HCT116 (cell line): Measurements from ENCODE around the gene NR2F2. TPM values are rescaled to one million over a fixed set of nuclear protein-coding genes. Genes with fewer than 3 reads are reported as not detected.

ENCODE experiments used
- ATAC-seq: fragments of 200-7000 bp; cut with Tn5 transposase; 2 replicates; pipeline ENCODE4 v1.9.1; 2020; ENCODE audit warnings: mild to moderate bottlenecking, moderate library complexity
- BruUV-seq: library from RNA; stranded (reverse); fragments of 400-500 nt; replicated peaks from 2 replicates; lab custom pipeline; 2021; lab: Mats Ljungman, UMichigan
- CTCF ChIA-PET: fragments of 300-600 bp; sonication (Branson Sonifier 250); formaldehyde crosslinking; loops from one replicate; lab custom pipeline; 2021; ENCODE audit warnings: antibody characterized with exemption; lab: Charles Lee
- POLR2A ChIA-PET: fragments of 300-600, 350-600 bp; sonication (Branson Sonifier 250); formaldehyde crosslinking; loops from one replicate; lab custom pipeline; 2021; ENCODE audit warnings: antibody characterized with exemption; lab: Charles Lee
- RAD21 ChIA-PET, 2 experiments: fragments of 300-600 bp; sonication (Branson Sonifier 250); formaldehyde crosslinking; loops; one replicate each; lab custom pipeline; 2023; ENCODE audit warnings: low total read pairs in 2 of 2; ENCODE audit not compliant: uncharacterized antibody in 2 of 2, unreplicated experiment in 2 of 2, low non-redundant PET in 1 of 2; lab: Charles Lee
- DNase-seq: peaks from one replicate; pipeline ENCODE4 v3.0.0-alpha.2; 2010; ENCODE audit warnings: low read depth, low spot score
- H2AFZ ChIP-seq: fragments of 200-600 bp; shearing (Covaris generic), sonication (generic); 2 replicates; pipeline ENCODE4 v1.6.1; 2017; ENCODE audit warnings: low read depth, mixed run types, mixed read lengths, antibody characterized with exemption, low read length; ENCODE audit not compliant: poor library complexity, severe bottlenecking
- H3K27ac ChIP-seq: 2 replicates; pipeline ENCODE4 v1.5.1; 2012; ENCODE audit warnings: low read depth, low read length
- H3K27me3 ChIP-seq: fragments of 200-600 bp; sonication (generic); 2 replicates; pipeline ENCODE4 v1.6.1; 2016; ENCODE audit warnings: mixed run types, low read length, mixed read lengths; ENCODE audit not compliant: insufficient read depth
- H3K36me3 ChIP-seq, 2 experiments: fragments of 200-500 bp in 1 of 2; fragments of 200-600 bp in 1 of 2; sonication (Bioruptor generic) in 1 of 2; sonication (generic) in 1 of 2; 2 replicates each; pipeline versions ENCODE4 v1.5.1 to v1.6.1; 2014 to 2016; ENCODE audit warnings: low read length in 2 of 2, inconsistent platforms in 1 of 2, mixed read lengths in 1 of 2, mixed run types in 1 of 2; ENCODE audit not compliant: insufficient read depth in 2 of 2, control insufficient read depth in 1 of 2
- H3K4me1 ChIP-seq, 2 experiments: fragments of 200-600 bp in 1 of 2; sonication (generic) in 1 of 2; 2 replicates each; pipeline versions ENCODE4 v1.5.1 to v1.6.1; 2012 to 2017; ENCODE audit warnings: low read length in 2 of 2, inconsistent platforms in 1 of 2, mild to moderate bottlenecking in 1 of 2, mixed read lengths in 1 of 2, mixed run types in 1 of 2, moderate library complexity in 1 of 2; ENCODE audit not compliant: insufficient read depth in 2 of 2, control insufficient read depth in 1 of 2
- H3K4me2 ChIP-seq: fragments of 200-600 bp; sonication (generic); 2 replicates; pipeline ENCODE4 v1.6.1; 2017; ENCODE audit warnings: mixed run types, low read length, mixed read lengths
- H3K4me3 ChIP-seq, 2 experiments: fragments of 200-600 bp in 1 of 2; sonication (generic) in 1 of 2; replicated peaks in 1 of 2; 2 replicates each; pipeline ENCODE4 v1.5.1; 2011 to 2016; ENCODE audit warnings: low read length in 2 of 2, control low read depth in 1 of 2, low read depth in 1 of 2, mild to moderate bottlenecking in 1 of 2, mixed read lengths in 1 of 2, mixed run types in 1 of 2
- H3K79me2 ChIP-seq: fragments of 200-600 bp; sonication (generic); 2 replicates; pipeline ENCODE4 v1.6.1; 2017; ENCODE audit warnings: mild to moderate bottlenecking, mixed run types, low read length, moderate library complexity, mixed read lengths; ENCODE audit not compliant: insufficient read depth
- H3K9ac ChIP-seq: fragments of 200-600 bp; sonication (generic); 2 replicates; pipeline ENCODE4 v1.6.1; 2016; ENCODE audit warnings: low read length, mixed read lengths
- H3K9me2 ChIP-seq: fragments of 200-600 bp; sonication (generic), shearing (Covaris generic); 2 replicates; pipeline ENCODE4 v1.6.1; 2017; ENCODE audit warnings: mixed run types, mild to moderate bottlenecking, moderate library complexity; ENCODE audit not compliant: insufficient read depth
- H3K9me3 ChIP-seq, 2 experiments: fragments of 200-500 bp in 1 of 2; fragments of 200-600 bp in 1 of 2; sonication (Bioruptor generic) in 1 of 2; sonication (generic) in 1 of 2; 2 replicates each; pipeline ENCODE4 v1.6.1; 2014 to 2017; ENCODE audit warnings: low read length in 2 of 2, mixed read lengths in 2 of 2, inconsistent platforms in 1 of 2, low read depth in 1 of 2, mild to moderate bottlenecking in 1 of 2, mixed run types in 1 of 2, moderate library complexity in 1 of 2; ENCODE audit not compliant: control insufficient read depth in 1 of 2, insufficient read depth in 1 of 2
- H4K20me1 ChIP-seq: fragments of 200-600 bp; sonication (generic), shearing (Covaris generic); 2 replicates; pipeline ENCODE4 v1.6.1; 2017; ENCODE audit warnings: mixed run types, mild to moderate bottlenecking, moderate library complexity; ENCODE audit not compliant: insufficient read depth
- CEBPB ChIP-seq: IDR thresholded peaks from 2 replicates; pipeline ENCODE4 v1.6.1; 2012; ENCODE audit warnings: low read depth
- EGR1 ChIP-seq: IDR thresholded peaks from 2 replicates; pipeline ENCODE4 v1.6.1; 2012; ENCODE audit warnings: low read depth
- EZH2phosphoT487 ChIP-seq: fragments of 200-600 bp; IDR thresholded peaks from 2 replicates; pipeline ENCODE4 v1.6.1; 2018; ENCODE audit warnings: antibody characterized with exemption, borderline replicate concordance
- FOSL1 ChIP-seq: IDR thresholded peaks from 2 replicates; pipeline ENCODE4 v1.6.1; 2012; ENCODE audit warnings: low read depth
- JUND ChIP-seq: IDR thresholded peaks from 2 replicates; pipeline ENCODE4 v1.6.1; 2012
- RAD21 ChIP-seq: IDR thresholded peaks from 2 replicates; pipeline ENCODE4 v1.6.1; 2012; ENCODE audit warnings: low read depth, mild to moderate bottlenecking
- REST ChIP-seq: IDR thresholded peaks from 2 replicates; pipeline ENCODE4 v1.6.1; 2012; ENCODE audit warnings: low read depth
- SP1 ChIP-seq: IDR thresholded peaks from 2 replicates; pipeline ENCODE4 v1.6.1; 2012; ENCODE audit warnings: low read depth
- SRF ChIP-seq: IDR thresholded peaks from 2 replicates; pipeline ENCODE4 v1.6.1; 2012; ENCODE audit warnings: low read depth
- ZFX ChIP-seq: fragments of 450-650 bp; IDR thresholded peaks from 2 replicates; pipeline ENCODE4 v1.6.1; 2017
- intact Hi-C: fragments of 100-400 bp; cut with micrococcal nuclease; formaldehyde crosslinking; loops from 2 replicates; pipeline ENCODE4 v1.10.0; 2022
- total RNA-seq: library from RNA; stranded (reverse); gene quantifications from one replicate; pipeline ENCODE4 v1.2.1, GENCODE V29; 2021; ENCODE audit not compliant: unreplicated experiment
- TF ChIP-seq, protein P1 (sequence below): IDR thresholded peaks from 2 replicates; pipeline ENCODE4 v1.6.1; 2011; ENCODE audit warnings: mild to moderate bottlenecking, low read length, moderate library complexity; ENCODE audit not compliant: insufficient replicate concordance; ENCODE audit errors: extremely low read depth

The NR2F2 gene
- total RNA-seq, 1 experiment from 2014 or later, result 61.4 TPM

DNA sequence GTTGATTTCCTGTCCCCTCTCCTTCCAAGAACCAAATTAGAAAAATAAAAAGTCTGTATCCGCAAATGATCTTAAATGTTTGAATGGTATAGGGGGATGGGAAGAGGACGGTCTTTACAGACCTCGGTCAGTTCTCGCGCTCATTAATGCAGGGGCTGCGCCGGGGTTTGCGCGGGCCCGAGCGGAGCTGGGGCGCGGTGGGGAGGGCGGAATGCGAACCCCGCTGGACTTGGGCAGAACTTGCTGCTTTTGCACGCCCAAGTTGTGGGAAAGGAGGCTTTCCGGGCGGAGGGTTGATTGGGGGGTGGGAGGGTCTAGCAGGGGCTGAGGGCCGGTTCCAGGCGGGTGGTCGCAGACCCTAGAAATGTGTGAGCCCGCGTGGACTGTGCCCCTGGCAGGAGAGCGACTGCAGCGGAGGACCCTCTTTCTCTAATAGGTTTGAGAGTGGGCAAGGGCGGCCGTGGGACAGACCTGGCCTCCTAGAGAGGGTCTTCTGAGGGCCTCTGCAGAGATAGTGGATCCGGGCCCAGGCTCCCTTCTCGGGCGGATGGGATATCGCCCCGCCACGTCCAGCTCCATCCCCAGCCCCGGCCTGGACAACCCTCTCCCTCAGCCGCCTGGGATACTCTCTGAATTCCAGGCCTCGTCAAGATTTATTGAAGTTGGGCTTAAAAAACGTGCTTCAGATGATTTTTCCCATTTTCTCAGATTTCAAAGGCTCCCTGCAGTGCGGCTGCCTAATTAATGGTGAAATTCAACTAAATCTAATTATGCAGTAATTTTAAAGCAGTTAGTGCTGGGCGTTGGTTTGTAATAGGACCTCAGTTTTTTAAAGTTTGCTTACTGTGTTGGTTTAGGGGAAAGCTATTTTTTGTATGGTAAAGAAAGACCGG lies 11.3 kb downstream of the NR2F2 start:
- H3K36me3 ChIP-seq, result peaks cover 18 to 41% of the 10 kb centered on the region in 2 experiments
- intact Hi-C loops, result no loop called here
- no peak for TF ChIP-seq CEBPB
- no peak for TF ChIP-seq RAD21
- DNase-seq, result no peak
- peaks cover 99% of the 10 kb centered on the region for H3K79me2 ChIP-seq
- H3K27me3 ChIP-seq, result no peaks in the 10 kb centered on the region
- ATAC-seq, result no peak
- H3K4me3 ChIP-seq, result no peak overlapping the region
- no peak overlapping the region for H3K9ac ChIP-seq
- H3K9me2 ChIP-seq, result no peaks in the 10 kb centered on the region
- peaks cover 2 to 17% of the 10 kb centered on the region in 2 experiments; a peak in 3 of 4 replicates for H3K4me1 ChIP-seq
- CTCF ChIA-PET, result interaction anchor here (0.5 kb wide), 1 partner anchor 13 kb away, joined by 5 read pairs; no protein-coding TSS in a partner anchor
- no peak overlapping the region for H3K4me2 ChIP-seq
- no peak overlapping the region for H3K27ac ChIP-seq
- POLR2A ChIA-PET, result interaction anchor here (2.1 kb wide), 1 partner anchor 12 kb away, joined by 5 read pairs; the partner anchor contains the start of gene NR2F2
- RAD21 ChIA-PET, result no interaction called here
- no peak overlapping the region for H2AFZ ChIP-seq
- H3K9me3 ChIP-seq, result no peaks in the 10 kb centered on the region
- peaks cover 13% of the 10 kb centered on the region; the same call in 1 of the 2 replicates for H4K20me1 ChIP-seq
- BruUV-seq, result no TSS peak

- H3K4me2 ChIP-seq, result no peak overlapping the region
- peaks cover 13% of the 10 kb centered on the region; the same call in 1 of the 2 replicates for H4K20me1 ChIP-seq
- ChIA-PET RAD21 (no interaction called here), CTCF (interaction anchor here (1.3 kb wide), 1 partner anchor 15 kb away, joined by 5 read pairs; no protein-coding TSS in a partner anchor), POLR2A (interaction anchor here (2.1 kb wide), 1 partner anchor 13 kb away, joined by 5 read pairs; the partner anchor contains the start of gene NR2F2)
- intact Hi-C loops, result no loop called here
- peaks cover 2 to 9% of the 10 kb centered on the region in 2 experiments; a peak in 2 of 4 replicates for H3K4me1 ChIP-seq
- no peaks in the 10 kb centered on the region for H3K9me2 ChIP-seq
- H3K79me2 ChIP-seq, result peaks cover 99% of the 10 kb centered on the region
- H2AFZ ChIP-seq, result no peak overlapping the region
- ATAC-seq, result no peak
- peaks cover 13 to 35% of the 10 kb centered on the region in 2 experiments for H3K36me3 ChIP-seq
- H3K4me3 ChIP-seq, result no peak overlapping the region
- no peak for DNase-seq
- no TSS peak for BruUV-seq
- no peaks in the 10 kb centered on the region for H3K27me3 ChIP-seq
- H3K9ac ChIP-seq, result no peak overlapping the region
- H3K27ac ChIP-seq, result no peak overlapping the region
- H3K9me3 ChIP-seq, result no peaks in the 10 kb centered on the region
- no peak for TF ChIP-seq SRF
- no peak for TF ChIP-seq SP1
- TF ChIP-seq CEBPB, result no peak
- TF ChIP-seq FOSL1, result no peak
- TF ChIP-seq REST, result no peak
- no peak for TF ChIP-seq EZH2phosphoT487
- TF ChIP-seq ZFX, result no peak
- TF ChIP-seq EGR1, result no peak
- TF ChIP-seq, protein P1, sequence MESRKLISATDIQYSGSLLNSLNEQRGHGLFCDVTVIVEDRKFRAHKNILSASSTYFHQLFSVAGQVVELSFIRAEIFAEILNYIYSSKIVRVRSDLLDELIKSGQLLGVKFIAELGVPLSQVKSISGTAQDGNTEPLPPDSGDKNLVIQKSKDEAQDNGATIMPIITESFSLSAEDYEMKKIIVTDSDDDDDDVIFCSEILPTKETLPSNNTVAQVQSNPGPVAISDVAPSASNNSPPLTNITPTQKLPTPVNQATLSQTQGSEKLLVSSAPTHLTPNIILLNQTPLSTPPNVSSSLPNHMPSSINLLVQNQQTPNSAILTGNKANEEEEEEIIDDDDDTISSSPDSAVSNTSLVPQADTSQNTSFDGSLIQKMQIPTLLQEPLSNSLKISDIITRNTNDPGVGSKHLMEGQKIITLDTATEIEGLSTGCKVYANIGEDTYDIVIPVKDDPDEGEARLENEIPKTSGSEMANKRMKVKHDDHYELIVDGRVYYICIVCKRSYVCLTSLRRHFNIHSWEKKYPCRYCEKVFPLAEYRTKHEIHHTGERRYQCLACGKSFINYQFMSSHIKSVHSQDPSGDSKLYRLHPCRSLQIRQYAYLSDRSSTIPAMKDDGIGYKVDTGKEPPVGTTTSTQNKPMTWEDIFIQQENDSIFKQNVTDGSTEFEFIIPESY, result no peak
- no peak for TF ChIP-seq JUND
Observed at GRCh38 chr15:96342406-96343112, 12.1 kb downstream of the NR2F2 start.
